Right atrium auricular region (tissue), 2 donors: ENCODE measurements around the gene TMEM43. TPM values are rescaled to one million over a fixed set of nuclear protein-coding genes. Genes with fewer than 3 reads are reported as not detected.

Source experiments
- DNase-seq: peaks from one replicate; pipeline ENCODE4 v3.0.0-alpha.2; 2019; ENCODE audit warnings: low spot score
- H3K27ac ChIP-seq, 2 donors: fragments of 200-600 bp; sonication (generic); 1 replicate in 1 of 2; 2 replicates in 1 of 2; pipeline ENCODE4 v1.5.1; 2016 to 2019
- H3K27me3 ChIP-seq, 2 donors: fragments of 200-600 bp; sonication (generic); one replicate each; pipeline versions ENCODE4 v1.5.1 to v1.6.0; 2017 to 2019
- H3K36me3 ChIP-seq: fragments of 200-600 bp; sonication (generic); one replicate; pipeline ENCODE4 v1.5.1; 2016
- H3K4me1 ChIP-seq, 2 donors: fragments of 200-600 bp; sonication (generic); one replicate each; pipeline versions ENCODE4 v1.5.1 to v1.6.0; 2017 to 2019
- H3K4me3 ChIP-seq, 2 donors: fragments of 200-600 bp; sonication (generic); 1 replicate in 1 of 2; 2 replicates in 1 of 2; pipeline ENCODE4 v1.5.1; 2017 to 2019; ENCODE audit warnings: mild to moderate bottlenecking in 1 of 2, moderate library complexity in 1 of 2
- H3K9me3 ChIP-seq, 2 donors: fragments of 200-600 bp; sonication (generic); one replicate each; pipeline ENCODE4 v1.5.1; 2019
- CTCF ChIP-seq, 2 donors: fragments of 200-600 bp; sonication (generic); IDR thresholded peaks; one replicate each; pipeline ENCODE4 v1.5.1; 2019; ENCODE audit warnings: antibody characterized with exemption in 2 of 2
- total RNA-seq, 2 donors: library from RNA; depleted of rRNA; stranded (reverse); fragments of >200 nt; gene quantifications; one replicate each; pipeline ENCODE4 v1.1.0, GENCODE V29; 2016

Gene TMEM43
- total RNA-seq, 2 donors from 2014 or later = 91.8 to 142 TPM

- Histone ChIP-seq H3K36me3 (peaks cover 36% of the 10 kb centered on the region), H3K4me1 (peaks cover 0 to 42% of the 10 kb centered on the region in 2 donors), H3K27ac (peak overlapping the region; percentile 94 to 99), H3K9me3 (no peaks in the 10 kb centered on the region), H3K4me3 (peak overlapping the region; percentile 82 to 86), H3K27me3 (no peaks in the 10 kb centered on the region)
- no peak for TF ChIP-seq CTCF (IDR thresholded peaks at IDR 0.05)
- peak; percentile 42 for DNase-seq
Observed at GRCh38 chr3:14126017-14126886, 1.4 kb downstream of the TMEM43 start.

GRCh38 chr3:14126887-14127505, 2.1 kb downstream of the TMEM43 start:
- no peak for TF ChIP-seq CTCF (IDR thresholded peaks at IDR 0.05)
- H3K27ac ChIP-seq = peak overlapping the region; percentile 94 to 99
- no peaks in the 10 kb centered on the region for H3K27me3 ChIP-seq
- peaks cover 36% of the 10 kb centered on the region for H3K36me3 ChIP-seq
- H3K9me3 ChIP-seq = no peaks in the 10 kb centered on the region
- DNase-seq = peak; percentile 26
- H3K4me1 ChIP-seq = peaks cover 0 to 42% of the 10 kb centered on the region in 2 donors
- peak overlapping the region; percentile 82 to 86 for H3K4me3 ChIP-seq

- H3K36me3 ChIP-seq = peaks cover 42% of the 10 kb centered on the region
Observed at GRCh38 chr3:14127516-14128161, 2.8 kb downstream of the TMEM43 start.

GRCh38 chr3:14128724-14129123, 3.9 kb downstream of the TMEM43 start:
- Histone ChIP-seq H3K4me3 (no peak overlapping the region), H3K27ac (peak overlapping the region in 1 of 2 donors; percentile 99), H3K36me3 (peaks cover 53% of the 10 kb centered on the region), H3K9me3 (no peaks in the 10 kb centered on the region), H3K27me3 (no peaks in the 10 kb centered on the region), H3K4me1 (peaks cover 0 to 25% of the 10 kb centered on the region in 2 donors)
- no peak for TF ChIP-seq CTCF (IDR thresholded peaks at IDR 0.05)
- no peak for DNase-seq

More at GRCh38 chr3:14127516-14128161, 2.8 kb downstream of the TMEM43 start:
- H3K4me3 ChIP-seq = no peak overlapping the region
- DNase-seq = peak; percentile 38
- no peak for TF ChIP-seq CTCF (IDR thresholded peaks at IDR 0.05)
- peaks cover 0 to 36% of the 10 kb centered on the region in 2 donors for H3K4me1 ChIP-seq
- no peaks in the 10 kb centered on the region for H3K9me3 ChIP-seq
- no peaks in the 10 kb centered on the region for H3K27me3 ChIP-seq
- H3K27ac ChIP-seq = peak overlapping the region; percentile 94 to 99

- peaks cover 0 to 22% of the 10 kb centered on the region in 2 donors for H3K4me1 ChIP-seq
- H3K36me3 ChIP-seq = peaks cover 59% of the 10 kb centered on the region
- H3K27me3 ChIP-seq = no peaks in the 10 kb centered on the region
- no peak for DNase-seq
- no peak overlapping the region for H3K27ac ChIP-seq
- no peak overlapping the region for H3K4me3 ChIP-seq
- H3K9me3 ChIP-seq = no peaks in the 10 kb centered on the region
- no peak for TF ChIP-seq CTCF (IDR thresholded peaks at IDR 0.05)
Observed at GRCh38 chr3:14129296-14129695, 4.4 kb downstream of the TMEM43 start.
